CD4-positive, alpha-beta T cell treated with Interferon alpha-2 for 1 hour (primary cell): ENCODE measurements around the gene PIEZO1.

Experiments
- DNase-seq, 2 donors: peaks; one replicate each; pipeline ENCODE4 v3.0.0-alpha.2; 2020 to 2022

Gene PIEZO1

DNA sequence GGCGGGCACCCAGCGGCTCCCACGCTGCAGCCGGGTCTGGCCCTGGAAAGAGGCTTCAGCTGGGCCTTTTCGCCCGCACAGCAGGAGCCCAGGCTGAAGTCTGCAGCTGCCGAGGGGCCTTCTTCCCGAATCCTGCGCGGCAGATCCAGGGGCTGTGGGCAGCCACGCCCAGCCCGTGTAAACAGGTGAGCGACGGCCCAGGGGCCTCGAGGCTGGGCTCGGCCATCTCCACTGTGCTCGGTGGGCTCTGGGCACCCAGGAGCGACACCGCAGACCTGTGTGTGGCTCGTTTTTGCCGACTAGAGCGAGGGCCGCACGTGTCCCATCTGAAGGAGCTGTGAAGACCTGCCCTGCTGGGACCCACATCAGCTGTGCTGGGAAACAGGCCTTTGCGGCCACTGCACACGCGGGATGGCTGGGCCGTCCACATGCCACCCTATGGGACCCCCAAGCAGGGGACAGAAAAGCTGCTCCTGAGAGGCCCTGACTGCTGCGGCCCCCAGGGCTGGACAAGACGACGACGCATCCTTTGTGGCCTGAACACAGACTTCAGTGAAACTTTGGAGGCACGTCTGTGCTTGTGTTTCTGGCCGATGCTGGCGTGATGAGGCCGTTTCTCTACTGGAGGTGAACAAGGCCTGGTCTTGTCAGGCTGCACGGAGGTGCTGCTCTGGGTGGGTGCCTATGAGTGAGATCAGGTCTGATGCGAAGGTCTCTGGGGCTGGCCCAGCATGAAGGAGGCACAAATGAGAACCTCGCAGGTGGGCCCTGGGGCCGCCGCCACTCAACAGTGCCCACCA is 31.9 kb upstream of the PIEZO1 start:
- DNase-seq, result no peak

DNA sequence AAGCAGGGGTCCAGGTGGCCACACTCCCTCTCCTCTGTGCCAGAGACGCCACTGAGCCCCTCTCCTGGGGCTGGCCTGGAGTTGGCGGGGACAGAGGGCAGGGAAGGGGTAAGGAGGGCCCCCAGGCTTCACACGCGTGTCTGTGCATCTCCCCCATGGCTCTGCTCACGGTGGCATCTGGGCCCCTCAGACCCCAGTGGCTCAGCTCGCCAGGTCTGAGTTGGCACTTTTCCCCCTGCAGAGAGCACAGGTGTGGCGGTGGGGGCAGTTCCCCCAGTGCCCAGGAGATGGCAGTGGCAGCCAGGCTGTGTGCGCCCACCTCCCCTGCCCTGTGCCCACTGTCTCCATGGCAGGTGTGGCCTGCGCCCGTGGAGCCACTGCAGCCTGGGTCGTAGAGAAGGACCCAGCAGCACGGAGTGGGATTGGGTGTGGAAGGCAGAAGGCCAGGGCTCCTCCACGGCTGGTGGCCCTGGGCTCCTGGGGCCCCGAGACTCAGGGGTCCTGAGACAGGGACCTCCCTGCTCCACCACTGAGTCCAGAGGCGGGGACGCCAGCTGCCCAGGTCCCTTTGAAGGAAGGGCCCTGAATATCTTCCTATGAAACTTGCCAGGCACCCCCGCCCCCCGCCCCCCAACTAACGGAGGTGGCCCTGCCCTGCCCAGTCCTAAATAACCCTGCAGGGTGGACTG is 31.0 kb upstream of the PIEZO1 start:
- peak; percentile 46 to 58 for DNase-seq

DNA sequence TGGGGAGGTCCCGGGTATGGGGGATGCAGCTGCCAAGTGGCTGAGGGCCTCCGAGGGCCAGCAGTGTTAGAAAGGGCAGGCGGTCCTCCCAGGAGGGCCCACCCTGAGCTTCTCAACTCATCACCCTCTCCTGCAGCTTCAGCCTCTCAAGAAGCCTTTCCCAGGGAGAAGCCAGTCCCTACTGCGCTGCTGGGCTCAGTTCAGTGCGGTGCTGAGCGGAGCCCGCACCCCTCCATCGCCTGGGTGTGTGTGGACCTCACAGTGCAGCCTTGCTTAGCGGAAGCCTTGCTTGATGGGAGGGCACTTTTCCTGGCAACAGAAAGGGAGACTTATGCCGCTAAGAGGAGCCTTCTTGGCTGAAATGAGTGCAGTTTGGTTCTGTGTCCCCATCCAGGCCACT is 30.2 kb upstream of the PIEZO1 start:
- no peak for DNase-seq

DNA sequence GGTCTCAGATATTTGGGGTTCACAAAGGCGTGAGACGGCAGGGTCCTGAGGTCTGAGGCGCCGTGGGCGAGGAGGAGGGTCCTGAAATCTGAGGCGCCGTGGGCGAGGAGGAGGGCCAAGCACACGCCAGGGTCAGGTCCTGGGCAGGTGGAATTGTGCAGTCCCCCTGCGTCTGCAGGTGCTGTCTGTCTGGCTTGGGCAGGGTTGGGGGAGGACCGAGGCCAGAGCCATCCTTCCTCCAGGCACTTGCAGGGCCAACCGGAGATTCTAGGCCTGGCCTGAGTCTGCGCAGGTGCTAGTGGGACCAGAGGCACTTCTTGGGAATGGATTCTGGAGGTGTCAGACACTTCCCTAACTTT is 29.1 kb upstream of the PIEZO1 start:
- no peak for DNase-seq

DNA sequence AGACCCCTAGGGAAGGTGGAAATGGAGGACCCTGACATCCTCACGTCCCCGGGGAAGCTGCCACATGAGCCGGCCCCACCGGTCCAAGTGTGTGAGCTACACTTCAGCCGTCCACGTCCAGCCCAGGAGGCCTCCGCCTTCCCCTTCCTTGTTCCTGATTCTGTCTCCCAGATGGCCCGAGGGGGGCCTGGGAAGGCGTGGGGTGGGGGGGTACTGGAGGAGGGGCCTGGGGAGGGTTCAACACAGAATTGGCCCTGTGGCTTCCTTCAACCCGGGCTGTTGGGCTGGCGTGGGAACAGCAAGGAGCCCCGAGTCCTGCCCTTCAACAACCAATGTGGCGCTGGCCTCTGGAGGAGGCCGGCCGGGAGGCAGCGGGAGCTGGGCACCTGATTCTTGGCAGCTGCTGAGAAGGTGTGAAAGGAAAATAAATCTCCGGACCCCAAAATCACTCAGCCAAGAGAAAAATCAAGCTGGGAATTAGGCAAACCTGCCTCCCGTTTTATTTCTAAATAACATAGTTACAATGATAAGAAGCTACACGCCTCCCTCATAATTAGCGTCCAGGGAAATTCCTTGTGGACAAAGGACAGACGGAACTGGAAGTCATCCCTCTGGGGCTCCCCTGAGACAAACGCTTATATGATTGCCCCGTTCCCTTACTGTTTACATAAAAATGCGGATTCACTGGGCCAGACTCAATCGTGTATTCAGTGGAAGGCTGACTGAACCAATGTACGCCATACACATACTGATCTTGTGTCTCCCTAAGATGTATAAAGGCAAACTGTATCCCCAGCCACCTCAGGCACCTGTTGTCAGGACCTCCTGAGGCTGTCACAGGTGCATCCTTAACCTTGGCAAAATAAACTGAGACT is 28.5 kb upstream of the PIEZO1 start:
- no peak for DNase-seq

DNA sequence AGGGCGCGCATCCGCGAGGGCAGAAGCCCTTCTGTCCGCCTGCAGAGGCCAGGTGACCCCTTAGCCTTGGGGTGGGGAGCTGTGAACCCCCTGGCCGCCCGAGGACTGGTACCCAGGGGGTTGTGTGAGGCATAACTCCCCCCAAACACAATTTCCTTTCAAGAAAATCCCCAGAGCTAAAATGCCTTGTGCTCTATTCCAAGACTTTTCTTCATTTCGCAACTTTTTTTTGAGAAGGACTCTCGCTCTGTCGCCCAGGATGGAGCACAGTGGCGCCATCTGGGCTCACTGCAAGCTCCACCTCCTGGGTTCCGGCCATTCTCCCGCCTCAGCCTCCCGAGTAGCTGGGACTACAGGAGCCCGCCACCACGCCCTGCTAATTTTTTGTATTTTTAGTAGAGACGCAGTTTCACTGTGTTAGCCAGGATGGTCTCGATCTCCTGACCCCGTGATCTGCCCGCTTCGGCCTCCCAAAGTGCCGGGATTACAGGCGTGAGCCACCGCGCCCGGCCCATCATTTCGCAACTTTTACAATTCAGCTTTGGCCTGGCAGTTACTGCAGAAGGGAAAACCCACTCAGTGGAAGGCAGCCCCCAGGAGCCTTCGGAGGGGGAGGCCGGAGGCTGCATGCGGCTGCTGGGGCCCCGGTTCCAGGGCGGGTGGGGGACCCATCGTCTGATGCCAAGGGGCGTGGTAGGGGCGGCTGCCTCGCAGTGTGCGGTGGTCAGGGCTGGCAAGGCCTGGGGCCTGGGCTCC is 27.7 kb upstream of the PIEZO1 start:
- no peak for DNase-seq

DNA sequence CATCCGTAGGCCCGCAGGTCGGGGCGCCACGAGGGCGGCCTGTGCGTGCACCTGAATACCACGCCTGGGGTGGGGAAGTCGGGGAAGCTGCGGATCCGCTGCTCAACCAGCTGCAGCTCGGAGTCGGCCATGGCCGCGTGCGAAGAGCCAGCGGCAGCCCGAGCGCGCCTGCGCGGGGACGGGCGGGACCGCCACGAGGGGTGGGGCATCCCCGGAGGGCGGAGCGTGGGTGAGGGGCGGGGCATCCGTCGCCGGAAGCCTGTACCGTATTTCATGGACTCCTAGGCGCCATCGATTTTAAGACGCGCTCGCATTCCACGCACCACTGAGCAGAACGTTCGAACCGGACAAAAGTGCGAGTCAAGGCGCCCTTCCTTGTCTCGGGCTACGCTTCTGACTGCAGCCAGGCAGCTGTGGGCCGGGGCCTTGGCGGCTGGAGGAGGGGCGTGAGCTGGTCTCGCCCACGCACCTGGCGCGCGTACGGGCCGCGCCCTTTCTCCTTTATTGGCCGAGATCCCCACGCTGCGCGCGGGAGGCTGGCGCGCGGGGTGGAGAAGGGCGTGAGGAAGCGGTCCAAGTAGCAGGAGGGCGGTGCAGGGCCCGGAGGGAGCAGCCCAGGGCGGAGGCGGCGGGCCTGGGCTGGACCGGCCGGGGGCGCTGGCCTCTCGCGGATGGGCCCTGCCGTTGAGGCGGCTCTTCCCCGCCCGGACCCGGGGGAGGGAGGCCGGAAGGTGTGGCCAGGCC is 26.9 kb upstream of the PIEZO1 start, which contains the start of gene APRT:
Gene APRT (minus strand): TSS at position 160 of the 744 bp plus-strand sequence. CDS start 29 bp downstream, at position 131.
- DNase-seq, result peak; percentile 94 to 97

DNA sequence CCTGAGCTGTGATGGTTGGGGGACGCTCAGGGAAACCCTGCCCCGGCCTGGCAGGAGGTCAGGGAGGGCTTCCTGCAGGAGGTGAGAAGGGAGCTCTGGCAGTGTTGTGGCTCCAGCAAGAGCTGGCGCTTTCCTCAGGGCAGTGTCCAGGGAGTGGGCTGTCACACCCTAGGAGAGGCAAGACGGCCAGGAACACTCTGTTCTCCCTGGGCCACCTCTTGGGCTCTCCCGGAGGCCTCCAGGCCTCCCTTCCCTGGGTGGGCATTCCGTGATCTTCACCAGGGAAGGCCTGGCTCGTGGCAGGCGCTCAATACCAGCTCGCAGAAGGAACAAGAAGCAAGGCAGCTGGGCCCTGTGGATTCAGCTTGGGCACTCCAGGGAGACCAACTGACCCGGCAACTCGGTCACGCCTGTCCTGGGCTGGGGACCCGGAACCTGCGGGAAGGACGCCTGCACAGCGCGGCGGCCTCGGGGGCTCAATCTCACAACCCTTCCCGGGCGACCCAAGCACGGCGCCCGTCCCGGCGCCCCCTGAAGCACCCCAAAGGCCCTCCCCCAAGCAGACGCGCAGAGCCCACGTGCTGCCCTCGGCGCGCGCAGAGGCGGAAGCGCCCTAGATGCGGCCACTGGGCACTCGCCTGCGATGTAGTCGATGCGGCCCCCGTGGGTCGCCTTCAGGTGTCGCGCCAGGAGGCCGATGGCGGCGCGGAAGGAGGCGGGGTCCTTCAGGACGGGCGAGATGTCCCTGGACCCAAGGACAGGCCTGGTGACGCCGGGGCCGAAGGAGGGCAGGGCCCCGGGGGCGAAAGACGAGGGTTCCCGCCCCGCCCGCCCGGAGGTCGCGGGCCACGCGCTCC is 26.1 kb upstream of the PIEZO1 start:
- DNase-seq, result peak; percentile 62 to 68

DNA sequence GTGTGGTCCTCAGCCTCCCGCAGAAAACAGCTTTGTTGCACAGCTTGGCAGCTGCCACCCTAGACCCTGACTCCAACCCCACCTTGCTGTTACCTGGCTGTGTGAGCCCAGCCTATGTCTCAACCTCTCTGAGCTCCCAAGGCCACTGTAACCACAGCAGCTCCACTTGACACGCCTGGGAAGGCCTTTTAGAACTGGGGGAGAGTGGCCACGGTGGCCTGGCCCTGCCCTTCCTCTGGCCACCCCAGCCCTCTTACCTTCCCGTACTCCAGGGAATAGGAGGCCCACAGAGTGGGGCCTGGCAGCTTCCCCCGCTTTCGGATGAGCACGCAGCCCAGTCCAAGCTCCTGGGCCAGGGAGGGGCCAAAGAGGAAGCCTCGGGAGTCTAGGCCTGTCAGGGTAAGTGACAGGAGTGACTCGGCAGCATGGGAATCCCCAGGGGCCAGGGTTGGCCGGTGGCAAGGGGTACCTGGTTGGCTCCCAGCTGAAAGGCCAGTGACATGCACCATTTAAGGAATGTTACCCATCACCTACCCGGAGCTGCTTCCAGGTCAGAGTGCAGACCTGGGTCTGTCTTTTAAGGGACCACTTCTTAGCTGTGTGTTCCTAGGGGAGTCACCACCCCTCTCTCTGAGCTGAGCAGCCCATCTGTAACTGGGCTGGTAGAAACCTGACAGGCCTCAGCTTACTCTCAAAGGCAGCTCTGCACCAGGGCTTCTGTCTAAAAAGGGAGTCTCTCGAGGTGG is 25.3 kb upstream of the PIEZO1 start:
- peak in 1 of 2 donors; percentile 19 for DNase-seq

DNA sequence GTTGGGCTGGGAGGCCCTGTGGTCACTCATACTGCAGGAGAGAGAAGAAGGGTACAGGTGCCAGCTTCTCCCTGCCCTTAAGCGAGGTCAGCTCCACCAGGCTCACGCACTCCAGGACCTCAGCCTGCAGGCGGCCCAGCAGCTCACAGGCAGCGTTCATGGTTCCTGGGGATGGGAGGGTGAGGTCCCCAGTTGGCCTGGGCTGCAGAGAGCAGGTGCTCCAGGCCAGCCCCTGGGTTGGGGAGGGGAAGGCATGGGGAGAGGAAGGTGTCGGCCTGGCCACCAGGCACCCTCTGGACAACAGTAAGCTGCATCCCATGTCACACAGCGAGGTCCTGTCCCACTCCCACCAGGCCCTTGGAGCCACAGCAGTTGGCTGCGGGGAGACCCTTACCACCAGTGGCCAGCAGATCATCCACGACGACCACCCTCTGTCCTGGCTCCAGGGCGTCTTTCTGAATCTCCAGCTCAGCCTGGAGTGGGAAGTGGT is 24.7 kb upstream of the PIEZO1 start:
- DNase-seq, result no peak

DNA sequence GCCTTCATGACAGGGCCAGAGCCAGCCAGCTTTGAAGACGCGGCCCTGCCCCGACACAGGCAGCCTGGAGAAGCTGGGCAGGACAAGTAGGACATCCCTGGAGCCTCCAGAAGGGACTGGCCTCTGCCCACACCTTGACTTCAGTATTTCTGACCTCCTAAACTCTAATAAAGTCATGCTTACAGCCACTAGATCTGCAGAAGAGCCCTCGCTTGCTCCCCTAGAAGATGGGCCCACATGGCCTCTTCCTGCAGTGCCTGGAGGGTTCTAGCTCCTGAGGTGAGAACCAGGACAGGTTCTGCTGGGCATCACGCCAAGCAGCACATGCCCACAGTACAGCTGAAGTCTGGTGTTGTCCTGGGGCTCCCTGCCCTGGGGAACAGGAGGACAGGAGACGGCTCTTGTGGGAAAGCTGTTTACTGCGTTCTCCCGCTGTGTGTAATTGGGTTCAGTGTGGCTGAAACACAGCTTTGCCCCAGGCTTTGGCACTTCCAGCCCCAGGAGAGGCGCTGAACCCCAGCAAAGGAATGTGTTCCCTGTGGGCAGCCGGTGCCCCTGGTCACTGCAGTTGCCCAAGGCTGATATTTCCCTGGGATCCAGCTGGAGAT is 24.2 kb upstream of the PIEZO1 start:
- DNase-seq, result no peak

DNA sequence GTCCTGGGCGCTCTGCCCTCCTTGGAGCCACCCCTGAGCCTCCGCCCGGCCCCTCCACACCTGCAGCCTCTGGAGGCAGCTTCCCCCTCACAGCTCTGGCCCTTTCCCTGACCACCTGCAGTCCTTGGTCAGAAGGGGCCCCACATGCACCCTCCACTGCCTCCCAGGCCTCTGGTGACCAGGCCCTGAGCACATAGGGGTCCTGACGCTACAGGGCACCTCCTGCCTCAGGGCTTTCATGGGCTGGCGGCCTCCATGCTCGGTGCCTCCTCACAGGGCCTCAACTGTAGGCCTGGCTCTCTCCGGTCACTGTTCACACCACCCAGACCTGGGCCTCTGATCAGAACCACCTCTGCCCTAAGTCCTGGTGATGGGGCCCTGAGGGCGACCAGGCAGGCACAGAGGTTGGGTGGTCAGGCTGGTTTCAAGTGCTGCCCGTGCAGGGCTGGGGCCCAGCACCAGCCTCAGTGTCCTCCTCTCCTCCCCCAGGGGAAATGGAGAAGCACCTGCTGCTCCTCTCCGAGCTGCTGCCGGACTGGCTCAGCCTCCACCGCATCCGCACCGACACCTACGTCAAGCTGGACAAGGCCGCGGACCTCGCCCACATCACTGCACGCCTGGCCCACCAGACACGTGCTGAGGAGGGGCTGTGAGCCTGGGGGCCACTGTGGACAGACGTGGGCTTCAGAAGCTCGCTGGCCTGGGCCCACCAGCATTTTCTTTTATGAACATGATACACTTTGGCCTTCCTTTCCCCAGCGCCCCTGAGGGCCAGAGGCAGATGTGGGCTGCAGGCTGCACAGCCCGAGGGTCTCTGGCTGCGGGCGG is 22.8 kb upstream of the PIEZO1 start:
- DNase-seq, result no peak

DNA sequence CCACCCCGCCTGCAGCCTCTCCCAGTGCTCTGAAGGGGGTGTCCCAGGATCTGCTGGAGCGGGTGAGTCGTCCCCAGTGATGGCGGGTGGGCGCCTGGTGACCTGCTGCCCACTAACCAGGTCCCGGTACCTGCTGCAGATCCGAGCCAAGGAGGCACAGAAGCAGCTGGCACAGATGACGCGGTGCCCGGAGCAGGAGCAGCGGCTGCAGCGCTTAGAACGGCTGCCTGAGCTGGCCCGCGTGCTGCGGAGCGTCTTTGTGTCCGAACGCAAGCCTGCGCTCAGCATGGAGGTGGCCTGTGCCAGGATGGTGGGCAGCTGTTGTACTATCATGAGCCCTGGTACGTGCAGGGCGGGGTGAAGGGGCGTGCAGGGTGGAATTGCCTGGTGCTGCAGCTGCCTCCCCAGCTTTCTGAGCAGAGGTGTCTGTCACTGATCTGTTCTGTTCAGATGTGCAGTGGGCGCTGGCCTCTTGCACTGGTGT is 22.2 kb upstream of the PIEZO1 start:
- no peak for DNase-seq

DNA sequence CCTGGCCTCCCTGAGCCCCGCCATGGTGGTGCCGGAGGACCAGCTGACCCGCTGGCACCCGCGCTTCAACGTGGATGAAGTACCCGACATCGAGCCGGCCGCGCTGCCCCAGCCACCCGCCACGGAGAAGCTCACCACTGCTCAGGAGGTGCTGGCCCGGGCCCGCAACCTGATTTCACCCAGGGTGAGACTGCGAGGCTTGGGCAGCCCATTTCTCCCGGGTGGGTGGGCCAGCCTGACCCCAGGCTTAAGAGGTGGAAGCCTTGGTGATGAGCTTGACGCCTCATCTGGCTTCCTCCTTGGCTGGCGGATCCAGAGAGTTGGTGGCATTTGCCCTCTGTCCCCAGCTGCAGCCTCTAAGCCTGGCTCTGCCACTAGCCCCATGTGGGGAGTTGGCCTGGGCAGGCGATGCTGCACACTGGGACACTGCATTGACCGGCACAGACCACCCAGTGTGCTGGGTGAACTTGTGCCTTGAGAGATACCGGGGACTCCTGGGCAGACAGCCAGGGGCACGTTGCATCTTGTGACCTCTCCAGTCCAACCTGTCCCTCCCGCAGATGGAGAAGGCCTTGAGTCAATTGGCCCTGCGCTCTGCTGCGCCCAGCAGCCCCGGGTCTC is 21.6 kb upstream of the PIEZO1 start:
- DNase-seq, result no peak

DNA sequence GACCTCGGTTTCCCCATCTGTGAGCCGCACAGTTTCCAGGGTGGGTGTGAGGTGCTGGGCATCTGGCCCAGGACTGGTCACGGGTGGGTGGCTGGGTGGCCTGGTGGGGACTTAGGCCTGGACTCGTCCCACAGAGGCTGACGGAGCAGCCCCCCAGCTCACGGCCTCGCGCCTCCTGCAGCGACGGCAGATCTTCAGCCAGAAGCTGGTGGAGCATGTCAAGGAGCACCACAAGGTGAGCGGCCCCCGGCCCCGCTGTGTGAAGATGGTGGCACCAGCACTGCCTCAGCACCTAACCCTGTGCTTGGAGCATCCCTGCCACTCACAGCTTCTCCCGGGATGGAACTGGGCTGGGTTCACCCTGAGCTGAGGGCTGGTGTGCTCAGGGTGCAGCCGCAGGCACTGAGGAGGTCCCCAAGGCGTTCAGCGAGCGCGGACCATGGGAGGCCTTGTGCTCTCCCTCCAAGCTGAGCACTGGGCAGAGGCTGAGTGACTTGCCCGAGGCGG is 20.9 kb upstream of the PIEZO1 start:
- no peak for DNase-seq

DNA sequence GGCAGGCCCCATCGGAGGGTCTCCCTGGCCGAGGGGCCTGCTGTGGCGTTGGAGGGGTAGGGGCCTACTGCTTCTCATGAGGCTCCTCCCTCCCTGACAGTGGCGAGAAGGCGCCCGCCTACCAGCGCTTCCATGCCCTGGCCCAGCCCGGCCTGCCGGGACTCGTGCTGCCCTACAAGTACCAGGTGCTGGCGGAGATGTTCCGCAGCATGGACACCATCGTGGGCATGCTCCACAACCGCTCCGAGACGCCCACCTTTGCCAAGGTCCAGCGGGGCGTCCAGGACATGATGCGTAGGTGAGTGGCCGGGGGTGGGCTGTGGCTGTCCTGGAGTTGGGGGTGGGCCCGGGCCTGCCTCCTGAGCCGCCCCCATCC is 20.3 kb upstream of the PIEZO1 start:
- no peak for DNase-seq

DNA sequence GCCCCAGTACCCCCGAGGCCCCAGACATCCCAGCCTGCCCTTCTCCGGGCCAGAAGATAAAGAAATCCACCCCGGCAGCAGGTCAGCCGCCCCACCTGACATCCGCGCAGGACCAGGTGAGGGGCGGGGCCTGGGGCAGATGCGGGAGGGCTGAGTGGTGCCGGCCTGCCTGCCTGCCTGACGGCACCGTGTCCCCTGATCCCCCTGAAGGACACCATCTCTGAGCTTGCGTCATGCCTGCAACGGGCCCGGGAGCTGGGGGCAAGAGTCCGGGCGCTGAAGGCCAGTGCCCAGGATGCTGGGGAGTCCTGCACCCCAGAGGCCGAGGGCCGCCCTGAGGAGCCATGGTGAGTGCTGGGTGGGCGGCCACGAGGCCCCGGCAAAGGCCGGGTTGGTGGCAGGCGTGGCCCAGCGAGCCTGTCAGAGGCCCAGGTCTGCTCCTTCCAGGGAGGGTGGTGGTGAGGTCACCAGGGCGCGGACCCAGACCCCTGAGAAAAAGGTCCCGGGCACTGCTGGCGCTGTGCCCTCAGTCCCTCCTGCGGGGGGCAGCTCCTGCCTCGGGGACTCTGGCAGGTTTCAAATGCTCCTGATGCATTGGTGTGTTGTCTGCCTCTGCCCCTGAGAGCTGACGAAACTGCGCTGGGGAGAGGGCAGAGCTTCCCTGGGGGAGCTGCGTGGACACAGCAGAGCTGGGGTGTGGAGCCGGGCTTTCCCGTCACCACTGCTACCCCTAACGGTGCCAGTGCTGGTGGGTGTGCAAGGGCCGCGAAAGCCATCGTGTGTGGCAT is 19.7 kb upstream of the PIEZO1 start:
- peak in 1 of 2 donors; percentile 42 for DNase-seq
